DND-41 (cell line): ENCODE measurements around the gene ARHGDIA.
A peak's percentile ranks its signal among the peaks of the same experiment; 100 is the strongest.

Experiments used
- ATAC-seq: fragments of 200-7000 bp; cut with Tn5 transposase; 3 replicates; pipeline ENCODE4 v1.9.1; 2021; ENCODE audit warnings: low read depth; ENCODE audit not compliant: insufficient read depth
- DNase-seq: peaks from one replicate; pipeline ENCODE4 v3.0.0-alpha.2; 2020
- H2AFZ ChIP-seq: 2 replicates; pipeline ENCODE4 v1.6.0; 2012; ENCODE audit warnings: low read depth, low read length
- H3K27ac ChIP-seq: 2 replicates; pipeline ENCODE4 v1.5.1; 2012; ENCODE audit warnings: low read length, inconsistent platforms
- H3K27me3 ChIP-seq: fragments of 200-600 bp; sonication (generic); 2 replicates; pipeline ENCODE4 v1.6.0; 2012; ENCODE audit warnings: low read length, mild to moderate bottlenecking, inconsistent platforms; ENCODE audit not compliant: insufficient read depth, poor library complexity
- H3K36me3 ChIP-seq: 2 replicates; pipeline ENCODE4 v1.5.1; 2012; ENCODE audit warnings: low read length, inconsistent platforms; ENCODE audit not compliant: insufficient read depth
- H3K4me1 ChIP-seq: 2 replicates; pipeline ENCODE4 v1.5.1; 2012; ENCODE audit warnings: mild to moderate bottlenecking, low read length; ENCODE audit not compliant: insufficient read depth
- H3K4me2 ChIP-seq: 2 replicates; pipeline ENCODE4 v1.6.0; 2012; ENCODE audit warnings: mild to moderate bottlenecking, moderate library complexity, low read length, inconsistent platforms; ENCODE audit not compliant: insufficient read depth
- H3K4me3 ChIP-seq, 2 experiments: fragments of 200-600 bp in 1 of 2; shearing (Covaris generic) in 1 of 2; 2 replicates each; pipeline ENCODE4 v1.5.1; 2012 to 2016; ENCODE audit warnings: inconsistent platforms in 2 of 2, low read length in 2 of 2, mild to moderate bottlenecking in 2 of 2, low read depth in 1 of 2, moderate library complexity in 1 of 2
- H3K79me2 ChIP-seq: 2 replicates; pipeline ENCODE4 v1.6.0; 2012; ENCODE audit warnings: low read length, inconsistent platforms; ENCODE audit not compliant: insufficient read depth
- H3K9ac ChIP-seq: 2 replicates; pipeline ENCODE4 v1.6.0; 2012; ENCODE audit warnings: low read depth, mild to moderate bottlenecking, inconsistent platforms, low read length, moderate library complexity
- H3K9me3 ChIP-seq: 2 replicates; pipeline ENCODE4 v1.5.1; 2012; ENCODE audit warnings: low read length, moderate library complexity, mild to moderate bottlenecking, inconsistent platforms; ENCODE audit not compliant: insufficient read depth, severe bottlenecking
- H4K20me1 ChIP-seq: 2 replicates; pipeline ENCODE4 v1.6.0; 2012; ENCODE audit warnings: low read length; ENCODE audit not compliant: insufficient read depth
- CTCF ChIP-seq: IDR thresholded peaks from 2 replicates; pipeline ENCODE4 v1.5.1; 2012; ENCODE audit warnings: borderline replicate concordance, low read length, moderate library complexity, mild to moderate bottlenecking; ENCODE audit not compliant: poor library complexity, severe bottlenecking; ENCODE audit errors: extremely low read depth
- EZH2 ChIP-seq: IDR thresholded peaks from 3 replicates; pipeline ENCODE4 v1.6.1; 2012; ENCODE audit warnings: borderline replicate concordance, low read depth, mild to moderate bottlenecking, moderate library complexity, low read length, inconsistent platforms; ENCODE audit not compliant: severe bottlenecking

The ARHGDIA gene

GRCh38 chr17:81867991-81868673 lies 3.0 kb downstream of the ARHGDIA start:
- peak overlapping the region; percentile 13; the same call in 1 of the 2 replicates for H3K27ac ChIP-seq
- no peak for ATAC-seq
- TF ChIP-seq EZH2: no peak
- TF ChIP-seq CTCF: no peak
- 0 out of 2 replicates have a peak overlapping the region, but pooled peaks have one; percentile 4 for H3K9ac ChIP-seq
- no peaks in the 10 kb centered on the region for H3K27me3 ChIP-seq
- H2AFZ ChIP-seq: no peak overlapping the region
- H4K20me1 ChIP-seq: peaks cover 68% of the 10 kb centered on the region
- H3K79me2 ChIP-seq: peaks cover 69% of the 10 kb centered on the region
- no peak for DNase-seq
- H3K9me3 ChIP-seq: no peaks in the 10 kb centered on the region
- peaks cover 41% of the 10 kb centered on the region for H3K4me1 ChIP-seq
- no peak overlapping the region for H3K4me3 ChIP-seq
- H3K4me2 ChIP-seq: no peak overlapping the region
- H3K36me3 ChIP-seq: peaks cover 70% of the 10 kb centered on the region

- Histone ChIP-seq H2AFZ (no peak overlapping the region), H3K36me3 (peaks cover 74% of the 10 kb centered on the region), H3K9me3 (no peaks in the 10 kb centered on the region), H3K4me2 (no peak overlapping the region), H3K79me2 (peaks cover 69% of the 10 kb centered on the region), H3K27ac (peak overlapping the region; percentile 44), H3K9ac (0 out of 2 replicates have a peak overlapping the region, but pooled peaks have one; percentile 15), H3K4me3 (no peak overlapping the region), H3K4me1 (peaks cover 41% of the 10 kb centered on the region), H3K27me3 (no peaks in the 10 kb centered on the region), H4K20me1 (peaks cover 68% of the 10 kb centered on the region)
- ATAC-seq: peak; percentile 17
- peak; percentile 51 for DNase-seq
- TF ChIP-seq EZH2: no peak
- TF ChIP-seq CTCF: no peak
Measured at GRCh38 chr17:81867170-81867990, 3.8 kb downstream of the ARHGDIA start.

GRCh38 chr17:81866440-81867169 lies 4.5 kb downstream of the ARHGDIA start:
- peaks cover 73% of the 10 kb centered on the region for H3K36me3 ChIP-seq
- no peak overlapping the region for H3K4me3 ChIP-seq
- H4K20me1 ChIP-seq: peaks cover 68% of the 10 kb centered on the region
- no peak overlapping the region for H2AFZ ChIP-seq
- TF ChIP-seq CTCF: no peak
- no peak for TF ChIP-seq EZH2
- no peaks in the 10 kb centered on the region for H3K9me3 ChIP-seq
- ATAC-seq: peak; percentile 7
- H3K9ac ChIP-seq: 0 out of 2 replicates have a peak overlapping the region, but pooled peaks have one; percentile 15
- no peaks in the 10 kb centered on the region for H3K27me3 ChIP-seq
- H3K4me1 ChIP-seq: peaks cover 45% of the 10 kb centered on the region
- H3K79me2 ChIP-seq: peaks cover 68% of the 10 kb centered on the region
- peak; percentile 32 for DNase-seq
- no peak overlapping the region for H3K4me2 ChIP-seq
- H3K27ac ChIP-seq: peak overlapping the region; percentile 44
